Sigmoid colon (tissue), 7 donors: ENCODE measurements around the gene PLAC9. TPM values are rescaled to one million over a fixed set of nuclear protein-coding genes. Genes with fewer than 3 reads are reported as not detected.

Source experiments
- DNase-seq: peaks from one replicate; pipeline ENCODE4 v3.0.0-alpha.2; 2019
- H3K27ac ChIP-seq, 4 donors: fragments of 200-600 bp; sonication (generic); one replicate each; pipeline ENCODE4 v1.5.1; 2016 to 2019; ENCODE audit warnings: mild to moderate bottlenecking in 1 of 4
- H3K27me3 ChIP-seq, 3 donors: fragments of 200-600 bp; sonication (generic); one replicate each; pipeline ENCODE4 v1.5.1; 2019; ENCODE audit warnings: mild to moderate bottlenecking in 1 of 3
- H3K36me3 ChIP-seq, 4 donors: fragments of 200-600 bp; sonication (generic); one replicate each; pipeline ENCODE4 v1.5.1; 2016 to 2019
- H3K4me1 ChIP-seq, 4 donors: fragments of 200-600 bp; sonication (generic); one replicate each; pipeline ENCODE4 v1.5.1; 2017 to 2019
- H3K4me3 ChIP-seq, 4 donors: fragments of 200-600 bp; sonication (generic); one replicate each; pipeline ENCODE4 v1.5.1; 2017 to 2019; ENCODE audit warnings: mild to moderate bottlenecking in 2 of 4, moderate library complexity in 1 of 4
- H3K9me3 ChIP-seq, 4 donors: fragments of 200-600 bp in 3 of 4; sonication (generic) in 3 of 4; one replicate each; pipeline versions ENCODE4 v1.5.1 to v1.6.1; 2013 to 2019
- EP300 ChIP-seq, 4 donors: sonication (generic); formaldehyde crosslinking; IDR thresholded peaks; one replicate each; pipeline ENCODE4 v1.6.1; 2017; ENCODE audit warnings: antibody characterized with exemption in 4 of 4
- POLR2A ChIP-seq, 2 donors: fragments of 450-650 bp; IDR thresholded peaks; one replicate each; pipeline ENCODE4 v1.6.1; 2016; ENCODE audit warnings: antibody characterized with exemption in 2 of 2, mild to moderate bottlenecking in 2 of 2, moderate library complexity in 2 of 2
- POLR2AphosphoS5 ChIP-seq, 4 donors: sonication (generic); formaldehyde crosslinking; IDR thresholded peaks; one replicate each; pipeline ENCODE4 v1.6.1; 2017; ENCODE audit warnings: antibody characterized with exemption in 4 of 4
- WGBS, 2 donors: extraction: QIAGEN DNeasy Blood & Tissue Kit; methylation state at CpG; one replicate each; pipeline ENCODE4 v1.1.7; 2013; 5-methylcytosine and 5-hydroxymethylcytosine counted together
- intact Hi-C: fragments of 100-400 bp; cut with DNase I; formaldehyde crosslinking; loops from one replicate; pipeline ENCODE4 v1.15.1; 2023
- polyA plus RNA-seq, 3 donors: library from polyadenylated mRNA; stranded (reverse); fragments of 200-250 nt; gene quantifications; one replicate each; pipeline ENCODE4 v1.2.3, GENCODE V29; 2013
- total RNA-seq, 4 donors: library from RNA; depleted of rRNA; stranded (reverse); fragments of >200 nt; gene quantifications; one replicate each; pipeline ENCODE4 v1.1.0, GENCODE V29; 2016
- TF ChIP-seq, protein P1 (sequence below), 4 experiments: fragments of 450-650 bp in 3 of 4; fragments of 200-600 bp in 1 of 4; IDR thresholded peaks; one replicate each; pipeline ENCODE4 v1.5.1; 2016 to 2019; ENCODE audit warnings: antibody characterized with exemption in 4 of 4, mild to moderate bottlenecking in 3 of 4, moderate library complexity in 2 of 4
- donor health status: healthy with polysubstance abuse.
- donor health status: Bipolar disorder and iron deficiency.
- donor health status: healthy.

Gene PLAC9
- total and polyA plus RNA-seq, 7 donors = 1.2 to 23.4 (median 7.6) TPM

DNA sequence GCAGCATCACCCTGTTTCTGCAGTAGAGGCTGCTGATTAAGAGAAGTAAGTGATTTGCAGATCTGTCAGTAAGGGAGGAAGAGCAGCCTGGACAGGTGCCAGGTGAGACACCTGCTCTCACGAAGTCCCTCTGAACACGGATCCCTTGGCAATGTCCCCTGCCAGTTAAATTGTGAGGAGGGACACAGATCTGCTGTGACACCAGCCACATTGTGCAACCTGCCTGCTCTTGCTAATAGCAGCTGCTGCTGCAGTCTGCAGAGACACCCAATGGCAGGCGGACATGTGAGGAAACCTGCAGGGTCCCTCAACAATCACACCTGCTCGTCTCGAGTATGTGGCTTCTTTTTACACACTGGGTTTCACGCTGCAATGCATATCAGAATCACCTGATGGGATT is 40.9 kb downstream of the PLAC9 start:
- DNase-seq = peak; percentile 63
- intact Hi-C loops = no loop called here

DNA sequence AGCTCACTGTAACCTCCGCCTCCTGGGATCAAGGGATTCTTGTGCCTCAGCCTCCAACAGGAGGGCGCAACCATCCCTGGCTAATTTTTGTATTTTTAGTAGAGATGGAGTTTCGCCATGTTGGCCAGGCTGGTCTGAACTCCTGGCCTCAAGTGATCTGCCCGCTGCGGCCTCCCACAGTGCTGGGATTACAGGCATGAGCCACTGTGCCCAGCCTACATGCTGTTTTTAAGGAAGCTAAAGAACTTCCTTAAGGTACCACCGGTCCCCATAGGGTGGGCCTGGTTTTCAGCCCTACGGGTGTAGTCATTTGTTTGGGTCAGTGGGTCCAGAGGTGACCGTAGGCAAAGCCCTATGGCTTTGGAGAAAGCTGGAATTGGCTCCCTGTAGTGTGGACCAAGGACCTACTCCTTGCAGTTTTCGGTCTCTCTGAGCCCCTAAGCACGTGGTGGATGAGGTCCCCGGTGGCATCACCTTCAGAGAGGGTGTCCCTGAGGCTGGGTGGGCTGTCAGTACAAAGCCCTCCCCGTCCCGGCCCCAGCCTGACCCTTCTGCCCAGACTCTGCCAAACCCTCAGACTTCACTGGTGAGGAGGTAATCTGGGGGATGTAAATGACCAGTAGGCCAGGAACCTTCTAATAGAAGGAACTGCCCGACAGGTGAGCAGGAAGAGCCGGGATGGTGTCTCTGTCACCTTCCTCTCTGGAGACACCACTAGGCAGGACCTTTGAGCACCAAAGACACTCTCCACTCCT is 42.3 kb downstream of the PLAC9 start:
- DNase-seq = no peak
- no peaks in the 10 kb centered on the region for H3K27me3 ChIP-seq
- WGBS, 2 donors = 95 to 96% methylated on average over 15 of the region's 15 CpGs
- peaks cover 0 to 32% (median 14%) of the 10 kb centered on the region in 4 donors for H3K36me3 ChIP-seq
- no peak for TF ChIP-seq POLR2AphosphoS5 (IDR thresholded peaks at IDR 0.05)
- no peak for TF ChIP-seq EP300 (IDR thresholded peaks at IDR 0.05)
- TF ChIP-seq, protein P1, sequence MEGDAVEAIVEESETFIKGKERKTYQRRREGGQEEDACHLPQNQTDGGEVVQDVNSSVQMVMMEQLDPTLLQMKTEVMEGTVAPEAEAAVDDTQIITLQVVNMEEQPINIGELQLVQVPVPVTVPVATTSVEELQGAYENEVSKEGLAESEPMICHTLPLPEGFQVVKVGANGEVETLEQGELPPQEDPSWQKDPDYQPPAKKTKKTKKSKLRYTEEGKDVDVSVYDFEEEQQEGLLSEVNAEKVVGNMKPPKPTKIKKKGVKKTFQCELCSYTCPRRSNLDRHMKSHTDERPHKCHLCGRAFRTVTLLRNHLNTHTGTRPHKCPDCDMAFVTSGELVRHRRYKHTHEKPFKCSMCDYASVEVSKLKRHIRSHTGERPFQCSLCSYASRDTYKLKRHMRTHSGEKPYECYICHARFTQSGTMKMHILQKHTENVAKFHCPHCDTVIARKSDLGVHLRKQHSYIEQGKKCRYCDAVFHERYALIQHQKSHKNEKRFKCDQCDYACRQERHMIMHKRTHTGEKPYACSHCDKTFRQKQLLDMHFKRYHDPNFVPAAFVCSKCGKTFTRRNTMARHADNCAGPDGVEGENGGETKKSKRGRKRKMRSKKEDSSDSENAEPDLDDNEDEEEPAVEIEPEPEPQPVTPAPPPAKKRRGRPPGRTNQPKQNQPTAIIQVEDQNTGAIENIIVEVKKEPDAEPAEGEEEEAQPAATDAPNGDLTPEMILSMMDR (IDR thresholded peaks at IDR 0.05) = no peak
- TF ChIP-seq POLR2A (IDR thresholded peaks at IDR 0.05) = no peak
- H3K27ac ChIP-seq = no peak overlapping the region
- no peak overlapping the region for H3K4me3 ChIP-seq
- H3K4me1 ChIP-seq = peaks cover 0 to 53% (median 24%) of the 10 kb centered on the region in 4 donors
- H3K9me3 ChIP-seq = no peaks in the 10 kb centered on the region
- intact Hi-C loops = no loop called here

More for the DNA sequence above, 40.9 kb downstream of the PLAC9 start:
- 42 to 73% methylated on average over 6 of the region's 6 CpGs for WGBS, 2 donors
- TF ChIP-seq EP300 (IDR thresholded peaks at IDR 0.05) = no peak
- TF ChIP-seq POLR2AphosphoS5 (IDR thresholded peaks at IDR 0.05) = no peak
- TF ChIP-seq, protein P1 (IDR thresholded peaks at IDR 0.05) = no peak
- no peak for TF ChIP-seq POLR2A (IDR thresholded peaks at IDR 0.05)
- no peaks in the 10 kb centered on the region for H3K27me3 ChIP-seq
- no peak overlapping the region for H3K4me3 ChIP-seq
- no peaks in the 10 kb centered on the region for H3K9me3 ChIP-seq
- H3K36me3 ChIP-seq = peaks cover 0 to 36% (median 14%) of the 10 kb centered on the region in 4 donors
- H3K27ac ChIP-seq = no peak overlapping the region
- H3K4me1 ChIP-seq = peaks cover 0 to 58% (median 28%) of the 10 kb centered on the region in 4 donors

DNA sequence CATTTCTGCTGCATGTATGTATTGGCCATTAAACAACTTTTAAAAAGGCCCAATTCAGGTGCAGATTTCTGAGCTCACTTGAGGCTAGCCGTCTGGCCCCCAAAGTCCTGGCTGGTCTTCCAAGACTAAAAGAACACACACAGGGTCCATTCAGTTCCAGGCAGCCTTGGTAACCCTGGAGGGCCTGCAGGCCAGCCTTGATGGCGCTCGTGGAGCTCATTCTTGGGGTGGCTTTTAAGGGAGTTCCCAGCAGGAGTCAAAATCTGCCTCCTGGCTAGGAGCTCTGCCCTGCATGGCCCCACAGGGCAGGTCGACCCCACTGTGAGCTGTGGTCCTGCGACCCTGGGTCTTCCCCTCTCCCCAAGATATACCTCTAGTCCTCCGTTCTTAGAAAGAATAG is 44.0 kb downstream of the PLAC9 start:
- H3K4me3 ChIP-seq = no peak overlapping the region
- no peaks in the 10 kb centered on the region for H3K9me3 ChIP-seq
- H3K4me1 ChIP-seq = peaks cover 0 to 56% (median 29%) of the 10 kb centered on the region in 4 donors
- peaks cover 0 to 23% (median 7%) of the 10 kb centered on the region in 4 donors for H3K36me3 ChIP-seq
- H3K27me3 ChIP-seq = no peaks in the 10 kb centered on the region
- 91 to 95% methylated on average over 6 of the region's 6 CpGs for WGBS, 2 donors
- H3K27ac ChIP-seq = no peak overlapping the region
- TF ChIP-seq POLR2A (IDR thresholded peaks at IDR 0.05) (no peak), EP300 (IDR thresholded peaks at IDR 0.05) (no peak), POLR2AphosphoS5 (IDR thresholded peaks at IDR 0.05) (no peak)
- TF ChIP-seq, protein P1 (IDR thresholded peaks at IDR 0.05) = no peak
- intact Hi-C loops = no loop called here
- no peak for DNase-seq

DNA sequence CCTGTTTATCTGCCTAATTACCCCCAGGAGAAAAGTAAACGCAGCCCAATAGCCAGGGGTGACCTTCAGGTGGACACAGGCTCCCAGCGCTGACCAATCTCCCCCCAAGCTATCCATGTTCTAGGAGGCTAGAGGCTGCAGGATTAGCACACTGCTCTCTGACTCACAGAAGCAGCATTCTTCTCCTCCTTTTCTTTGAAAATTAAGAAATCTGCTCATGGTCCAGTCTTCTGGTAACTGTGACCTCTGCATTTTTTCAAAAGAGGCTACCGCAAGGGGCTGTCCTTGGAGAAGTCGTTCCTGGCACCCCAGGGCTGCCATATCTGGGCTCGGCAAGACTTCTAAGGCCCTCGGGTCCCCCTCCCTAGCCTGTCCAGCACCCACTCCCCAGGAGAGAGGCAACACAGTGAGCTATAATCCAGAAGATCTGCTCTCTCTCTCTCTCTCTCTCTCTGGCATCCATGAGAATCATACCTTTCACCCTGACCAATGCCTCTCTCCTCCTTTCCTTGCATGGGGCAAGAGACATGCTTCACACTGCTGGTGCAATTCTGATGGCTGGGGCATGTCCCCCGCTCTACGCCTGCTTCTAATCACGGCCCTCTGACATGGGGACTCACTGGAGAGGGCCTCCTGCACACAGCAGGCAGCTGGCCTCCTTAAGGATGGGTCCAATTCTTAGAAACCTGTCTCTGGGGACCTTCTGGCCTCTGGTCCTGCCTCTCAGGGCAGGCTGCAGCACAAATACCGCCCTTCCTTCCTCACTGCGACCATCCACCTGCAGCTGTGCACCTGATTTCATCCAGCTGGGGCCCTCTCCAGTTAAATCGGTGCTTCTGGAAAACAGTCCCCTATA is 45.5 kb downstream of the PLAC9 start:
- intact Hi-C loops = no loop called here
- H3K9me3 ChIP-seq = no peaks in the 10 kb centered on the region
- peaks cover 0 to 54% (median 28%) of the 10 kb centered on the region in 4 donors for H3K4me1 ChIP-seq
- no peak overlapping the region for H3K27ac ChIP-seq
- WGBS, 2 donors = 79 to 89% methylated on average over 12 of the region's 12 CpGs
- H3K36me3 ChIP-seq = peaks cover 0 to 8% (median 3%) of the 10 kb centered on the region in 4 donors
- H3K27me3 ChIP-seq = no peaks in the 10 kb centered on the region
- no peak overlapping the region for H3K4me3 ChIP-seq
- TF ChIP-seq POLR2AphosphoS5 (IDR thresholded peaks at IDR 0.05) (no peak), EP300 (IDR thresholded peaks at IDR 0.05) (no peak), POLR2A (IDR thresholded peaks at IDR 0.05) (no peak)
- TF ChIP-seq, protein P1 (IDR thresholded peaks at IDR 0.05) = no peak
- DNase-seq = no peak
